ENCODE measurements around the gene EZR. TPM values are rescaled to one million over a fixed set of nuclear protein-coding genes. Genes with fewer than 3 reads are reported as not detected.

Gene EZR
- total RNA-seq, 1 experiment from 2014 or later = 1,402 TPM

GRCh38 chr6:158782432-158783166 lies 36.6 kb downstream of the EZR start:
- ChIA-PET RAD21 (ENCODE audit: low non-redundant PET in 1 of 2, low total read pairs in 2 of 2, uncharacterized antibody in 2 of 2, unreplicated experiment in 2 of 2) (no interaction called here), POLR2A (no interaction called here), CTCF (interaction anchor here (0.8 to 3.2 kb wide), 3 partner anchors 10 to 76 kb away, joined by 3 to 11 read pairs (median 3); no protein-coding TSS in a partner anchor)
- H3K36me3 ChIP-seq (ENCODE audit: control insufficient read depth in 1 of 2, insufficient read depth in 2 of 2, low read length in 2 of 2) = peaks cover 69 to 95% of the 10 kb centered on the region in 2 experiments
- no peaks in the 10 kb centered on the region for H3K9me2 ChIP-seq (ENCODE audit: insufficient read depth)
- H3K4me1 ChIP-seq (ENCODE audit: control insufficient read depth in 1 of 2, insufficient read depth in 2 of 2, low read length in 2 of 2) = peaks cover 61 to 98% of the 10 kb centered on the region in 2 experiments
- BruUV-seq (replicated peaks) = no TSS peak
- H3K27me3 ChIP-seq (ENCODE audit: insufficient read depth, low read length) = no peaks in the 10 kb centered on the region
- H3K4me3 ChIP-seq (replicated peaks in 1 of 2; ENCODE audit: low read depth in 1 of 2, low read length in 2 of 2) = no peak overlapping the region
- peaks cover 100% of the 10 kb centered on the region for H3K79me2 ChIP-seq (ENCODE audit: insufficient read depth, low read length)
- peak overlapping the region; percentile 8 for H3K4me2 ChIP-seq (ENCODE audit: low read length)
- H2AFZ ChIP-seq (ENCODE audit: low read depth, low read length, poor library complexity, severe bottlenecking) = no peak overlapping the region
- no peak for TF ChIP-seq EZH2phosphoT487 (IDR thresholded peaks at IDR 0.05; ENCODE audit: borderline replicate concordance)
- TF ChIP-seq ELF1 (IDR thresholded peaks at IDR 0.05; ENCODE audit: borderline replicate concordance, low read depth) = no peak
- no peak for TF ChIP-seq RAD21 (IDR thresholded peaks at IDR 0.05; ENCODE audit: low read depth)
- no peak for TF ChIP-seq EGR1 (IDR thresholded peaks at IDR 0.05; ENCODE audit: low read depth)
- no peak for TF ChIP-seq CBX3 (IDR thresholded peaks at IDR 0.05; ENCODE audit: low read depth)
- TF ChIP-seq CEBPB (IDR thresholded peaks at IDR 0.05; ENCODE audit: low read depth) = no peak
- TF ChIP-seq POLR2AphosphoS5 (IDR thresholded peaks at IDR 0.05; ENCODE audit: low read depth, low read length) = peak; percentile 75
- no peak for TF ChIP-seq SIN3A (IDR thresholded peaks at IDR 0.05; ENCODE audit: low read depth)
- no peaks in the 10 kb centered on the region for H3K9me3 ChIP-seq (ENCODE audit: control insufficient read depth in 1 of 2, insufficient read depth in 1 of 2, low read depth in 1 of 2, low read length in 2 of 2)
- ATAC-seq (no peak), DNase-seq (ENCODE audit: low read depth, low spot score) (no peak)
- H3K9ac ChIP-seq (ENCODE audit: low read length) = peak overlapping the region; percentile 10
- peaks cover 72% of the 10 kb centered on the region; the same call in 1 of the 2 replicates for H4K20me1 ChIP-seq (ENCODE audit: insufficient read depth)
- H3K27ac ChIP-seq (ENCODE audit: low read depth, low read length) = peak overlapping the region; percentile 34
- intact Hi-C loops (cut with micrococcal nuclease) = no loop called here

GRCh38 chr6:158781692-158782373 lies 37.3 kb downstream of the EZR start:
- peaks cover 68 to 95% of the 10 kb centered on the region in 2 experiments for H3K36me3 ChIP-seq (ENCODE audit: control insufficient read depth in 1 of 2, insufficient read depth in 2 of 2, low read length in 2 of 2)
- H2AFZ ChIP-seq (ENCODE audit: low read depth, low read length, poor library complexity, severe bottlenecking) = no peak overlapping the region
- DNase-seq (ENCODE audit: low read depth, low spot score) = no peak
- H3K4me2 ChIP-seq (ENCODE audit: low read length) = peak overlapping the region; percentile 8
- no peak for ATAC-seq
- TF ChIP-seq SIN3A (IDR thresholded peaks at IDR 0.05; ENCODE audit: low read depth) = no peak
- TF ChIP-seq CTCF (IDR thresholded peaks at IDR 0.05 in 2 of 3, conservative IDR thresholded peaks at IDR 0.05 in 1 of 3; ENCODE audit: borderline replicate concordance in 1 of 3, insufficient read depth in 1 of 3, low read depth in 2 of 3, low read length in 2 of 3) = no peak
- TF ChIP-seq ELF1 (IDR thresholded peaks at IDR 0.05; ENCODE audit: borderline replicate concordance, low read depth) = no peak
- no peak for TF ChIP-seq RAD21 (IDR thresholded peaks at IDR 0.05; ENCODE audit: low read depth)
- TF ChIP-seq JUND (IDR thresholded peaks at IDR 0.05) = no peak
- TF ChIP-seq SP1 (IDR thresholded peaks at IDR 0.05; ENCODE audit: low read depth) = no peak
- no peak overlapping the region for H3K4me3 ChIP-seq (replicated peaks in 1 of 2; ENCODE audit: low read depth in 1 of 2, low read length in 2 of 2)
- H3K4me1 ChIP-seq (ENCODE audit: control insufficient read depth in 1 of 2, insufficient read depth in 2 of 2, low read length in 2 of 2) = peaks cover 60 to 98% of the 10 kb centered on the region in 2 experiments
- BruUV-seq (replicated peaks) = no TSS peak
- ChIA-PET RAD21 (ENCODE audit: low non-redundant PET in 1 of 2, low total read pairs in 2 of 2, uncharacterized antibody in 2 of 2, unreplicated experiment in 2 of 2) (no interaction called here), POLR2A (no interaction called here), CTCF (interaction anchor here (0.8 to 3.2 kb wide), 2 partner anchors 10 to 11 kb away, joined by 3 to 11 read pairs; no protein-coding TSS in a partner anchor)
- H3K9ac ChIP-seq (ENCODE audit: low read length) = peak overlapping the region; percentile 13; the same call in 1 of the 2 replicates
- H3K9me3 ChIP-seq (ENCODE audit: control insufficient read depth in 1 of 2, insufficient read depth in 1 of 2, low read depth in 1 of 2, low read length in 2 of 2) = no peaks in the 10 kb centered on the region
- H3K27ac ChIP-seq (ENCODE audit: low read depth, low read length) = peak overlapping the region; percentile 34
- intact Hi-C loops (cut with micrococcal nuclease) = no loop called here
- H3K9me2 ChIP-seq (ENCODE audit: insufficient read depth) = no peaks in the 10 kb centered on the region
- peaks cover 100% of the 10 kb centered on the region for H3K79me2 ChIP-seq (ENCODE audit: insufficient read depth, low read length)
- no peaks in the 10 kb centered on the region for H3K27me3 ChIP-seq (ENCODE audit: insufficient read depth, low read length)
- peaks cover 75% of the 10 kb centered on the region; the same call in 1 of the 2 replicates for H4K20me1 ChIP-seq (ENCODE audit: insufficient read depth)

All from HCT116 (cell line).